Urothelium cell line (cell line): ENCODE data around the gene TJP3.

Experiments used
- DNase-seq: peaks from one replicate; pipeline ENCODE4 v3.0.0; 2011; ENCODE audit warnings: low spot score, mixed read lengths
- FAIRE-seq: peaks from 2 replicates; lab custom pipeline; 2011; peaks lifted over from hg19 to GRCh38; lab: Jason Lieb, UNC

The TJP3 gene

GRCh38 chr19:3710265-3710812 lies 2.2 kb downstream of the TJP3 start:
- DNase-seq (peak; percentile 71), FAIRE-seq (no peak)

- FAIRE-seq = no peak
- DNase-seq = no peak
Observed at GRCh38 chr19:3712663-3713611, 4.8 kb downstream of the TJP3 start.

GRCh38 chr19:3716147-3716668 lies 8.0 kb downstream of the TJP3 start:
- DNase-seq = no peak
- FAIRE-seq = no peak

GRCh38 chr19:3719868-3720267 lies 11.7 kb downstream of the TJP3 start:
- DNase-seq (no peak), FAIRE-seq (no peak)

GRCh38 chr19:3720349-3720917 lies 12.2 kb downstream of the TJP3 start:
- DNase-seq (no peak), FAIRE-seq (no peak)

GRCh38 chr19:3721131-3721886 lies 13.1 kb downstream of the TJP3 start:
- no peak for FAIRE-seq
- peak; percentile 82 for DNase-seq

- FAIRE-seq = no peak
- no peak for DNase-seq
Observed at GRCh38 chr19:3721887-3722442, 13.8 kb downstream of the TJP3 start.

GRCh38 chr19:3722443-3723109 lies 14.4 kb downstream of the TJP3 start:
- DNase-seq = no peak
- FAIRE-seq = no peak

GRCh38 chr19:3723110-3723488 lies 14.9 kb downstream of the TJP3 start:
- DNase-seq (no peak), FAIRE-seq (no peak)

GRCh38 chr19:3723883-3724282 lies 15.7 kb downstream of the TJP3 start:
- no peak for FAIRE-seq
- DNase-seq = no peak

GRCh38 chr19:3725121-3725520 lies 16.9 kb downstream of the TJP3 start:
- FAIRE-seq = no peak
- no peak for DNase-seq

- FAIRE-seq = no peak
- no peak for DNase-seq
Observed at GRCh38 chr19:3725640-3726310, 17.6 kb downstream of the TJP3 start.

- DNase-seq = no peak
- no peak for FAIRE-seq
Observed at GRCh38 chr19:3730457-3730958, 22.3 kb downstream of the TJP3 start.

GRCh38 chr19:3732108-3732507 lies 23.9 kb downstream of the TJP3 start:
- FAIRE-seq (no peak), DNase-seq (no peak)

- FAIRE-seq = no peak
Observed at GRCh38 chr19:3733549-3734309, 25.5 kb downstream of the TJP3 start.

GRCh38 chr19:3734310-3734600 lies 26.1 kb downstream of the TJP3 start:
- DNase-seq (no peak), FAIRE-seq (no peak)

More at GRCh38 chr19:3733549-3734309, 25.5 kb downstream of the TJP3 start:
- no peak for DNase-seq

GRCh38 chr19:3736106-3736724 lies 28.0 kb downstream of the TJP3 start:
- DNase-seq = no peak
- FAIRE-seq = no peak

GRCh38 chr19:3737487-3738205 lies 29.5 kb downstream of the TJP3 start:
- no peak for DNase-seq
- no peak for FAIRE-seq
